ENCODE measurements around the gene BCOR.

BCOR gene

GRCh38 chrX:40112996-40113395 is 15.2 kb upstream of the BCOR start:
- DNase-seq (ENCODE audit: low spot score), result no peak

- no peak for DNase-seq (ENCODE audit: low spot score)
These were observed 14.1 kb upstream of the BCOR start for GRCh38 chrX:40111868-40112267.

GRCh38 chrX:40109288-40110008 is 11.7 kb upstream of the BCOR start:
- no peak for DNase-seq (ENCODE audit: low spot score)

- no peak for DNase-seq (ENCODE audit: low spot score)
These were observed 11.2 kb upstream of the BCOR start for GRCh38 chrX:40108959-40109287.

- DNase-seq (ENCODE audit: low spot score), result peak; percentile 63
These were observed 10.6 kb upstream of the BCOR start for GRCh38 chrX:40108162-40108958.

- DNase-seq (ENCODE audit: low spot score), result no peak
These were observed 9.8 kb upstream of the BCOR start for GRCh38 chrX:40107291-40108161.

- no peak for DNase-seq (ENCODE audit: low spot score)
These were observed 9.0 kb upstream of the BCOR start for GRCh38 chrX:40106676-40107290.

- no peak for DNase-seq (ENCODE audit: low spot score)
These were observed 8.3 kb upstream of the BCOR start for GRCh38 chrX:40105835-40106675.

GRCh38 chrX:40104985-40105834 is 7.5 kb upstream of the BCOR start:
- DNase-seq (ENCODE audit: low spot score), result no peak

- DNase-seq (ENCODE audit: low spot score), result no peak
These were observed 6.8 kb upstream of the BCOR start for GRCh38 chrX:40104630-40104984.

- no peak for DNase-seq (ENCODE audit: low spot score)
These were observed 6.0 kb upstream of the BCOR start for GRCh38 chrX:40103565-40104323.

- no peak for DNase-seq (ENCODE audit: low spot score)
These were observed 4.9 kb upstream of the BCOR start for GRCh38 chrX:40102393-40103381.

- no peak for DNase-seq (ENCODE audit: low spot score)
These were observed 3.7 kb upstream of the BCOR start for GRCh38 chrX:40101430-40101802.

GRCh38 chrX:40100537-40101429 is 3.0 kb upstream of the BCOR start:
- no peak for DNase-seq (ENCODE audit: low spot score)

GRCh38 chrX:40100141-40100536 is 2.4 kb upstream of the BCOR start:
- no peak for DNase-seq (ENCODE audit: low spot score)

GRCh38 chrX:40099055-40099958 is 1.5 kb upstream of the BCOR start:
- DNase-seq (ENCODE audit: low spot score), result peak; percentile 38
